HAP-1 (cell line): ENCODE results near the gene SYNPO2L.

Experiments used
- DNase-seq, 2 experiments: peaks; one replicate each; pipeline ENCODE4 v3.0.0-alpha.2; 2016 to 2020; ENCODE audit warnings: low spot score in 2 of 2
- H3K27me3 ChIP-seq: fragments of 250-450 bp; sonication (Bioruptor Pico); 2 replicates; pipeline ENCODE4 v1.5.1; 2020; ENCODE audit warnings: low read depth, mild to moderate bottlenecking, moderate library complexity
- H3K36me3 ChIP-seq: fragments of 250-450 bp; sonication (Bioruptor Pico); replicated peaks from 2 replicates; pipeline ENCODE4 v1.5.1; 2020; ENCODE audit warnings: mild to moderate bottlenecking
- H3K4me1 ChIP-seq: fragments of 250-450 bp; sonication (Bioruptor Pico); 2 replicates; pipeline ENCODE4 v1.5.1; 2020; ENCODE audit warnings: mild to moderate bottlenecking
- H3K4me3 ChIP-seq: fragments of 250-450 bp; sonication (Bioruptor Pico); 2 replicates; pipeline ENCODE4 v1.5.1; 2020; ENCODE audit warnings: mild to moderate bottlenecking, moderate library complexity
- H3K9me3 ChIP-seq: fragments of 250-450 bp; sonication (Bioruptor Pico); 2 replicates; pipeline ENCODE4 v1.5.1; 2020; ENCODE audit warnings: mild to moderate bottlenecking, moderate library complexity
- in situ Hi-C: fragments of 300-500 bp; cut with MboI; formaldehyde crosslinking; loops from 3 replicates; pipeline ENCODE4 v1.14.3; 2020; ENCODE audit warnings: low sequenced_read_pairs, inconsistent platforms, mixed read lengths

Gene SYNPO2L

DNA sequence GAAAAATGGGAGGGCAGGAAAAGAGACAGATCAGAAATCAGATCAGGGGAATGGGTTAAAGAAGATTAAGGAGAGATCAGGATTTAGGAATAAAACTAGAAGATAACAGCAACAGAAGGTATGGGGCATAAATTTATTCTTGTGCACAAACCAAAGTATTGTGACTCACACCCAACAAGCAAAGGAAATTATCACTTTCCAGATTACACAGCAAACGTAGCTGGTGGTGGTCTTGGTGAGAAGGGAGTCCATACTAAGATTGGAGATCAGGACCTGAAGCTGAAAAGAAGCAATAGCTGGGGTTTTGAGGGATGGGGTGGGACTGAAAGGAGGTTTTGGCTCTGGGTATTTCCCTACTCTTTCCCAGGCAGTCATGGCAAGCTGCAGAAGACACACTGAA is 11.1 kb downstream of the SYNPO2L start:
- Histone ChIP-seq H3K9me3 (no peaks in the 10 kb centered on the region), H3K27me3 (no peaks in the 10 kb centered on the region), H3K36me3 (no peaks in the 10 kb centered on the region), H3K4me3 (no peak overlapping the region), H3K4me1 (no peaks in the 10 kb centered on the region)
- no peak for DNase-seq
- in situ Hi-C loops: loop anchor here (5.0 kb wide), 1 partner anchor 117 kb away; no protein-coding TSS in a partner anchor

DNA sequence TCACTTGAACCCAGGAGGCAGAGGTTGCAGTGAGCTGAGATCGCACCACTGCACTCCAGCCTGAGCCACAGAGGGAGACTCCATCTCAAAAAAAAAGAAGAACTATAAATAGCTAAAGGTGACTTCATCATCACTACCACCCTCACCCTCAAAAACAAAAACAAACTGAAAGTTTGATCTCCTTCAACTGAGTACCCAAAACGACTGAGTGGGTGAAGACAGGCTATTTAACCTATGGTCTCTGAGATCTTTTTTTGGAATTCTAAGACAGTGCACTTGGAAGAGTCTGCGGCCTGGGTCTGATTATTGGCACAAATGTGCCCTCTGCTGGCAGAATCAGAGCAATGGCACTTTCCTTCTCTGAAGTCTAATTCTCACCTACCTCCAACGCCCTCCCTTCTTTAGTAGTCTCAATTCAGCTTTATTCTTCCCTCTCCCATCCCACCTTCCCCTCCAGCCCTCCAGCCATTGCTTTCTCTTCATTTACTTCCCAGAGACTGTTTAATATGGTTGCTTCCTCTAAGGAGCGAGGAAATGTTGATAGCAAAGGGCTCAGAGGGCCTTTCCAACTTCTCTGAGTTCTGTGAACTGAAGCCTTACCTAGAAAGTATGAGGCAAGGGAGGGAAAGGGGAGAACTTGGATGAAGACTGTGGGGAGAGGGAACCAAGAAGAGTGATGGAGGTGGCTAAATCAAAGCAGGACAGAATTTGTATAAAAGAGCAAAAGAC is 11.7 kb downstream of the SYNPO2L start:
- no peaks in the 10 kb centered on the region for H3K36me3 ChIP-seq
- H3K4me1 ChIP-seq: no peaks in the 10 kb centered on the region
- DNase-seq: peak; percentile 67 to 80
- no peaks in the 10 kb centered on the region for H3K27me3 ChIP-seq
- H3K4me3 ChIP-seq: no peak overlapping the region
- in situ Hi-C loops: loop anchor here (5.0 kb wide), 1 partner anchor 117 kb away; no protein-coding TSS in a partner anchor
- H3K9me3 ChIP-seq: no peaks in the 10 kb centered on the region

DNA sequence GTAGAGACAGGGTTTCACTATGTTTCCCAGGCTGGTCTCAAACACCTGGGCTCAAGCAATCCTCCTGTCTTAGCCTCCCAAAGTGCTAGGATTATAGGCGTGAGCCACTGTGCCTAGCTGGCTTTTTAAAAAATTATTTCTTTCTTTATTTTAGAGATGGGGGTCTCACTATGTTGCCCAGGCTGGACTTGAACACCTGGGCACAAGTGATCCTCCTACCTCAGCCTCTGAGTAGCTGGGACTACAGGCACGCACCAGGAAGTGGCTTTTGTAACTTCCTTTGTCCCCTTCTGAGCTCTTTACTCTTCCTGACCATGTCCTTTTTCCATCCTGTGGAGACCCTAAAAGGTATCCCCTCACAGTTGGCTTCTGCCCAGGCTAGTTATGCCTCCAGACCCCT is 12.5 kb downstream of the SYNPO2L start:
- Histone ChIP-seq H3K36me3 (no peaks in the 10 kb centered on the region), H3K9me3 (no peaks in the 10 kb centered on the region), H3K27me3 (no peaks in the 10 kb centered on the region), H3K4me1 (no peaks in the 10 kb centered on the region), H3K4me3 (no peak overlapping the region)
- in situ Hi-C loops: loop anchor here (5.0 kb wide), 1 partner anchor 116 kb away; no protein-coding TSS in a partner anchor
- no peak for DNase-seq

- Histone ChIP-seq H3K4me3 (no peak within 1 kb of the TSS), H3K4me1 (no peaks in the 10 kb centered on the region), H3K27me3 (no peaks in the 10 kb centered on the region), H3K36me3 (no peaks in the 10 kb centered on the region), H3K9me3 (no peaks in the 10 kb centered on the region)
- in situ Hi-C loops: loop anchor here (5.0 kb wide), 1 partner anchor 114 kb away; no protein-coding TSS in a partner anchor
- DNase-seq: no peak
Observed at GRCh38 chr10:73641328-73642060, 14.3 kb downstream of the SYNPO2L start, which contains the start of gene MYOZ1. MYOZ1 (minus strand) TSS chr10:73641474; CDS start chr10:73640017, 1,457 bp downstream.

- H3K4me3 ChIP-seq: no peak overlapping the region
- H3K36me3 ChIP-seq: no peaks in the 10 kb centered on the region
- H3K4me1 ChIP-seq: no peaks in the 10 kb centered on the region
- DNase-seq: no peak
- H3K9me3 ChIP-seq: no peaks in the 10 kb centered on the region
- no peaks in the 10 kb centered on the region for H3K27me3 ChIP-seq
- in situ Hi-C loops: no loop called here
Observed at GRCh38 chr10:73639286-73639685, 16.5 kb downstream of the SYNPO2L start.

- Histone ChIP-seq H3K4me1 (no peaks in the 10 kb centered on the region), H3K9me3 (no peaks in the 10 kb centered on the region), H3K4me3 (no peak overlapping the region), H3K36me3 (no peaks in the 10 kb centered on the region), H3K27me3 (no peaks in the 10 kb centered on the region)
- in situ Hi-C loops: no loop called here
- no peak for DNase-seq
Observed at GRCh38 chr10:73635781-73636180, 20.0 kb downstream of the SYNPO2L start.

GRCh38 chr10:73634421-73634820 is 21.4 kb downstream of the SYNPO2L start:
- Histone ChIP-seq H3K4me3 (no peak overlapping the region), H3K9me3 (no peaks in the 10 kb centered on the region), H3K27me3 (no peaks in the 10 kb centered on the region), H3K4me1 (no peaks in the 10 kb centered on the region), H3K36me3 (no peaks in the 10 kb centered on the region)
- in situ Hi-C loops: no loop called here
- DNase-seq: no peak

GRCh38 chr10:73629165-73629564 is 26.7 kb downstream of the SYNPO2L start:
- Histone ChIP-seq H3K4me1 (peaks cover 7% of the 10 kb centered on the region; the same call in 1 of the 2 replicates), H3K9me3 (no peaks in the 10 kb centered on the region), H3K36me3 (no peaks in the 10 kb centered on the region; the same call in 1 of the 2 replicates), H3K27me3 (no peaks in the 10 kb centered on the region), H3K4me3 (no peak overlapping the region)
- in situ Hi-C loops: no loop called here
- no peak for DNase-seq

DNA sequence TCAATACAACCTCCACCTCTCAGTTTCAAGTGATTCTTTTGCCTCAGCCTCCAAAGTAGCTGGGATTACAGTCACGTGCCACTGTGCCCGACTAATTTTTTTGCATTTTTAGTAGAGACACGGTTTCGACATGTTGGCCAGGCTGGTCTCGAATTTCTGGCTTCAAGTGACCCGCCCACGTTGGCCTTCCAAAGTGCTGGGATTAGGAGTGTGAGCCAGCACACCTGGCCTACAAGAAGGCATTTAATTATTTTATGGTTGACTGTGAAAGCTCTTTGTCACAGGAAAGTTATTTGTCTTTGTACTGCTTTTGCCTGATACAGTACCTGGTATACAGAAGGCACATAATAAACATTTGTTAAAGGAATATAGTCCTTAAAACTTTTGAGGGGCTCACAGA is 27.4 kb downstream of the SYNPO2L start:
- H3K27me3 ChIP-seq: no peaks in the 10 kb centered on the region
- H3K36me3 ChIP-seq: no peaks in the 10 kb centered on the region; the same call in 1 of the 2 replicates
- in situ Hi-C loops: no loop called here
- no peak overlapping the region for H3K4me3 ChIP-seq
- H3K9me3 ChIP-seq: no peaks in the 10 kb centered on the region
- DNase-seq: no peak
- peaks cover 7% of the 10 kb centered on the region; the same call in 1 of the 2 replicates for H3K4me1 ChIP-seq

- in situ Hi-C loops: no loop called here
- Histone ChIP-seq H3K4me3 (no peak overlapping the region), H3K4me1 (peaks cover 7% of the 10 kb centered on the region; the same call in 1 of the 2 replicates), H3K36me3 (no peaks in the 10 kb centered on the region; the same call in 1 of the 2 replicates), H3K27me3 (no peaks in the 10 kb centered on the region), H3K9me3 (no peaks in the 10 kb centered on the region)
- DNase-seq: no peak
Observed at GRCh38 chr10:73627300-73627699, 28.5 kb downstream of the SYNPO2L start.

DNA sequence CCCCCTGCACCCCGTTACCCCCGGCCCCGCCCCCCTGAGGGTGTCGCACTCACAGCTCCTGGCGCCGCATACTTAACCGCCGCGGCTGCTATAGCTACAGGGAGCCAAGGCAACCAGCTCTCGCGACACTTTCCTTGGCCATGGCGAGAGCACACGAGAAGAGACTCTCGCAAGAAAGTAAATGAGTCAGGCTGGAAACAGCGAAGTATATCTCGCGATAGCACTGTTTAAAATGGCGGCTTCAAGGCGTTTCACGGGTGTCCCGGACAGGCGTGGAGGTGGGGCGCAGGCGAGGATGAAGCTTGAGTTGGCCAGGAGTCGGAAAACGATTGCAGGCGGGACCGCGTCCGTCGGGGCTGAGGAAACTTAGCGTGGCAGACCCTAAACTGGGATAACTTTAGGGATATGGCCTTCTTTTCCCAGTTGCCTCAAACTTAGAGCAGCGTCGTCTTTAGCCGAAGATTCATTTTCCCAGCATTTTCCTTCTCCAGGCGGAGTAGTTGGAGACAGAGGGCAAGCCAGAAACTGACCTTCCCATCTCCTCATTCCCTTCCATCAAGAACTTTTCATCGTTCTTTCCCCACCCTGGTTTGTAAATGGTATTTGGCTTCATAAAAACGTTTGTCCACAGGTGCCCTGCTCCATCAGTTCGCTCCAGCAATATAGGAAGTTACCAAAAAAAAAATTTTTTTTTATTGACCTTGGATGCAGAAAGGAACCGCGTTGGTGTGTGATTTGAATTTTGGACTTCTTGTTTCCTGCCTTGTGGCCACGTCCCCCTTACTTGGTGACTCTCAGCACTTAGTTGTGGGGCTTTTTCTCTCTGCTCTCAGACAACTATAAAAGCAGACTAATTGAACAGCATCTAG is 29.7 kb downstream of the SYNPO2L start:
- Histone ChIP-seq H3K9me3 (no peaks in the 10 kb centered on the region), H3K27me3 (no peaks in the 10 kb centered on the region), H3K4me1 (peaks cover 7% of the 10 kb centered on the region; the same call in 1 of the 2 replicates), H3K4me3 (peak overlapping the region; percentile 56), H3K36me3 (no peaks in the 10 kb centered on the region; the same call in 1 of the 2 replicates)
- DNase-seq: peak; percentile 93 to 96
- in situ Hi-C loops: no loop called here

GRCh38 chr10:73625004-73625883 is 30.6 kb downstream of the SYNPO2L start:
- H3K36me3 ChIP-seq: no peaks in the 10 kb centered on the region; the same call in 1 of the 2 replicates
- H3K4me3 ChIP-seq: peak overlapping the region; percentile 56
- peak; percentile 17 to 64 for DNase-seq
- in situ Hi-C loops: no loop called here
- H3K4me1 ChIP-seq: peaks cover 7% of the 10 kb centered on the region; the same call in 1 of the 2 replicates
- H3K27me3 ChIP-seq: no peaks in the 10 kb centered on the region
- H3K9me3 ChIP-seq: no peaks in the 10 kb centered on the region
